Skeletal muscle satellite cell (primary cell): ENCODE measurements around the gene PPM1J.
A peak's percentile ranks its signal among the peaks of the same experiment; 100 is the strongest.

Experiments
- H3K27me3 ChIP-seq: 2 replicates; pipeline ENCODE4 v1.7.0; 2013; ENCODE audit warnings: low read length; ENCODE audit not compliant: control insufficient read depth, insufficient read depth
- H3K36me3 ChIP-seq: 2 replicates; pipeline ENCODE4 v1.7.0; 2013; ENCODE audit warnings: mild to moderate bottlenecking, control low read depth, low read length; ENCODE audit not compliant: insufficient read depth
- H3K4me1 ChIP-seq: 2 replicates; pipeline ENCODE4 v1.7.0; 2013; ENCODE audit warnings: low read length; ENCODE audit not compliant: control insufficient read depth, insufficient read depth
- H3K4me2 ChIP-seq: 2 replicates; pipeline ENCODE4 v1.7.0; 2013; ENCODE audit warnings: mild to moderate bottlenecking, low read length
- H3K4me3 ChIP-seq: 2 replicates; pipeline ENCODE4 v1.7.0; 2013; ENCODE audit warnings: low read length
- H3K9ac ChIP-seq: 2 replicates; pipeline ENCODE4 v1.7.0; 2013; ENCODE audit warnings: mild to moderate bottlenecking, low read depth, low read length, moderate library complexity
- H3K9me3 ChIP-seq: replicated peaks from 2 replicates; pipeline ENCODE4 v1.7.0; 2013; ENCODE audit warnings: mild to moderate bottlenecking, control low read depth, low read length

The PPM1J gene

GRCh38 chr1:112675728-112676381, 39.3 kb downstream of the PPM1J start:
- peaks cover 22% of the 10 kb centered on the region for H3K4me1 ChIP-seq
- no peaks in the 10 kb centered on the region for H3K9me3 ChIP-seq
- H3K27me3 ChIP-seq, result no peaks in the 10 kb centered on the region
- H3K4me2 ChIP-seq, result peak overlapping the region; percentile 93
- peak overlapping the region; percentile 86 for H3K9ac ChIP-seq
- peaks cover 14% of the 10 kb centered on the region for H3K36me3 ChIP-seq
- H3K4me3 ChIP-seq, result peak overlapping the region; percentile 80

GRCh38 chr1:112674986-112675727, 40.0 kb downstream of the PPM1J start:
- peaks cover 22% of the 10 kb centered on the region for H3K4me1 ChIP-seq

DNA sequence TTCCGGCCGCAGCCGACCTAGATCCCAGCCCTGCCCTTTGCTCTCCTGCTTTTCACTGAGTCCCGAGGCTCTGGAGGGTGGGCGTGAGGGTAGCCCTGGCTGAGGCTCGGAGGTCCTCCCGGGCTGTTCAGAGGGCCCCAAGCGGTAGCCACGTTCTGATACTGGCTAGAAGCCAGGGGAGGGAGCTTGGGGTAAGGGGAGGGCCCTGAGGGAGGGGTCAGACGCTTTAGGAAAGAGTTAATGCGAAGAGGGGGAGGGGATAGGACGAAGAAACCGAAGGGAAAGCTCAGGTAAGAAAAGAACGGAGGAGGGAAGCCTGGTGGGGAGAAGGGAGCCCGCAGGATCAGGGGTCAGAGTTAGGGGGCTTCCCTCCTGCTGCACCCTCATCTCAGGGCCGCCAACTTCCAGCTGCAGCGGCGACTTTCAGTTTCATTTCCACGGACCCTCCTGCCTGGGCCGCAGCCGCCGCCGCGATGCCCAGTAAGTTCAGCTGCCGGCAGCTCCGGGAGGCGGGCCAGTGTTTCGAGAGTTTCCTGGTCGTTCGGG, 40.6 kb downstream of the PPM1J start, which contains the start of gene MOV10:
Gene MOV10 (plus strand): TSS at position 220 of the 546 bp plus-strand sequence. CDS start 254 bp downstream, at position 474.
- Histone ChIP-seq H3K4me3 (peak within 1 kb of the TSS; percentile 80), H3K9me3 (no peaks in the 10 kb centered on the region), H3K27me3 (no peaks in the 10 kb centered on the region), H3K9ac (peak within 1 kb of the TSS; percentile 86), H3K4me1 (peaks cover 22% of the 10 kb centered on the region), H3K4me2 (peak within 1 kb of the TSS; percentile 93), H3K36me3 (peaks cover 28% of the 10 kb centered on the region)

More at GRCh38 chr1:112674986-112675727, 40.0 kb downstream of the PPM1J start:
- Histone ChIP-seq H3K9me3 (no peaks in the 10 kb centered on the region), H3K4me2 (peak overlapping the region; percentile 93), H3K27me3 (no peaks in the 10 kb centered on the region), H3K9ac (peak overlapping the region; percentile 86), H3K4me3 (peak overlapping the region; percentile 80), H3K36me3 (peaks cover 21% of the 10 kb centered on the region)

GRCh38 chr1:112673592-112674439, 41.3 kb downstream of the PPM1J start:
- Histone ChIP-seq H3K9ac (peak overlapping the region; percentile 86), H3K27me3 (no peaks in the 10 kb centered on the region), H3K4me3 (peak overlapping the region; percentile 80), H3K9me3 (no peaks in the 10 kb centered on the region), H3K4me1 (peaks cover 22% of the 10 kb centered on the region), H3K4me2 (peak overlapping the region; percentile 93), H3K36me3 (peaks cover 35% of the 10 kb centered on the region)

DNA sequence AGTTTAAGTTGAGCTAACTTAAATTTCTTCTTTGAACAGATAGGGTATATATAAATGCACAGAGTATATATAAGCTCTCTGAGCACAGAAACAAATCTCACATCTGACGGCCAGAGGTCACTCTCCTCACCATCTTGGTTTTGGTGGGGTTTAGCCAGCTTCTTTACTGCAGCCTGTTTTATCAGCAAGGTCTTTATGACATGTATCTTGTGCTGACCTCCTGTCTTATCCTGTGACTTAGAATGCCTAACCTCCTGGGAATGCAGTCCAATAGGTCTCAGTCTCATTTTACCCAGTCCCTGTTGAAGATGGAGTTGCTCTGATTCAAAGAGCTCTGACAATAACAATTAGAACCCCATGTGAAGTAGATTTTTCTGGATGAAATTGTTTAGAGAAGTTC, 42.3 kb downstream of the PPM1J start:
- no peak overlapping the region for H3K9ac ChIP-seq
- peaks cover 22% of the 10 kb centered on the region for H3K4me1 ChIP-seq
- no peak overlapping the region for H3K4me3 ChIP-seq
- peaks cover 37% of the 10 kb centered on the region for H3K36me3 ChIP-seq
- no peaks in the 10 kb centered on the region for H3K27me3 ChIP-seq
- H3K9me3 ChIP-seq, result no peaks in the 10 kb centered on the region
- H3K4me2 ChIP-seq, result no peak overlapping the region

- Histone ChIP-seq H3K4me1 (peaks cover 22% of the 10 kb centered on the region), H3K4me3 (no peak overlapping the region), H3K27me3 (no peaks in the 10 kb centered on the region), H3K9me3 (no peaks in the 10 kb centered on the region), H3K9ac (no peak overlapping the region), H3K36me3 (peaks cover 45% of the 10 kb centered on the region), H3K4me2 (no peak overlapping the region)
Observed at GRCh38 chr1:112672009-112672408, 43.1 kb downstream of the PPM1J start.

GRCh38 chr1:112666946-112667345, 48.2 kb downstream of the PPM1J start:
- Histone ChIP-seq H3K4me3 (no peak overlapping the region), H3K9ac (no peak overlapping the region), H3K36me3 (peaks cover 80% of the 10 kb centered on the region), H3K27me3 (no peaks in the 10 kb centered on the region), H3K4me1 (no peaks in the 10 kb centered on the region), H3K9me3 (no peaks in the 10 kb centered on the region), H3K4me2 (no peak overlapping the region)

DNA sequence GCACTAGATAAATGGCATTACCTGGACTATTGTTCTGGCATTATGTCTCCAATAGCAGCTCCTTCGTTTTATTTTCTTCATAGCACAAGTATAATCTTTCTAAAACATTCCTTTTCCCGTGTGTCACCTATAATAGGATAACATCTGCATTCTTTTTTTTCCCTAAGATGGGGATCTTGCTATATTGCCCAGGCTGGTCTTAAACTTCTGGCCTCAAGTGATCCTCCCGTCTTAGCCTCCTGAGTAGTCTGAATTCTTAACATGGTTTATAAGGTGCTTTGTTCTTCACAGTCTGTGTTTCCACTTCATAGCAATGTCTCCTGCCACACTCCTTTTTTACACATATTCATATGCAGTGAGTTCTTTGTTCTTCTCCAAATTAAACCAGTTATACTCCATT, 49.3 kb downstream of the PPM1J start:
- no peaks in the 10 kb centered on the region for H3K9me3 ChIP-seq
- no peak overlapping the region for H3K9ac ChIP-seq
- H3K27me3 ChIP-seq, result no peaks in the 10 kb centered on the region
- no peak overlapping the region for H3K4me2 ChIP-seq
- no peak overlapping the region for H3K4me3 ChIP-seq
- no peaks in the 10 kb centered on the region for H3K4me1 ChIP-seq
- H3K36me3 ChIP-seq, result peaks cover 80% of the 10 kb centered on the region
